HepG2 (cell line): Measurements from ENCODE around the gene ANKEF1. TPM values are rescaled to one million over a fixed set of nuclear protein-coding genes. Genes with fewer than 3 reads are reported as not detected.

ENCODE experiments used
- ATAC-seq: fragments of 200-7000 bp; cut with Tn5 transposase; 3 replicates; pipeline ENCODE4 v1.9.1; 2020; ENCODE audit warnings: mild to moderate bottlenecking, moderate library complexity
- BruUV-seq: library from RNA; stranded (reverse); fragments of 400-500 nt; replicated peaks from 2 replicates; lab custom pipeline; 2021; lab: Mats Ljungman, UMichigan
- CTCF ChIA-PET: fragments of 300-600 bp; formaldehyde crosslinking; extraction: SDS; loops from one replicate; lab custom pipeline; 2021; ENCODE audit warnings: low total read pairs, inconsistent platforms, low intra/inter-chr PET ratio; lab: Yijun Ruan, JAX
- POLR2A ChIA-PET: fragments of 350-600 bp; sonication (Branson Sonifier 250); formaldehyde crosslinking; loops from one replicate; lab custom pipeline; 2020; ENCODE audit warnings: antibody characterized with exemption, inconsistent platforms; lab: Yijun Ruan, JAX
- DNase-seq: peaks from one replicate; pipeline ENCODE4 v3.0.0-alpha.2; 2015; ENCODE audit warnings: low spot score
- FAIRE-seq: peaks from 3 replicates; lab custom pipeline; 2011; peaks lifted over from hg19 to GRCh38; lab: Jason Lieb, UNC
- H2AFZ ChIP-seq: one replicate; pipeline ENCODE4 v1.6.1; 2011; ENCODE audit warnings: low read length, inconsistent platforms
- H3K27ac ChIP-seq: fragments of 300-600 bp; 3 replicates; pipeline ENCODE4 v1.8.0; 2011; ENCODE audit warnings: mixed run types, mild to moderate bottlenecking, mixed read lengths, low read length, inconsistent platforms; ENCODE audit not compliant: insufficient read depth; ENCODE audit errors: extremely low read length
- H3K27me3 ChIP-seq, 2 experiments: fragments of 200-600 bp in 1 of 2; 2 replicates in 1 of 2; 3 replicates in 1 of 2; pipeline versions ENCODE4 v1.6.0 to v1.8.0; 2011; ENCODE audit warnings: low read length in 2 of 2, mild to moderate bottlenecking in 2 of 2, moderate library complexity in 2 of 2, inconsistent platforms in 1 of 2; ENCODE audit not compliant: insufficient read depth in 2 of 2, control insufficient read depth in 1 of 2
- H3K36me3 ChIP-seq, 2 experiments: fragments of 200-600 bp in 1 of 2; replicated peaks in 1 of 2; 2 replicates in 1 of 2; 3 replicates in 1 of 2; pipeline versions ENCODE4 v1.5.1 to v1.8.0; 2011; ENCODE audit warnings: low read length in 2 of 2, inconsistent platforms in 1 of 2; ENCODE audit not compliant: insufficient read depth in 2 of 2, control insufficient read depth in 1 of 2
- H3K4me1 ChIP-seq: 2 replicates; pipeline ENCODE4 v1.5.1; 2012; ENCODE audit warnings: low read length, inconsistent platforms; ENCODE audit not compliant: insufficient read depth
- H3K4me2 ChIP-seq: 2 replicates; pipeline ENCODE4 v1.6.0; 2011; ENCODE audit warnings: low read depth, low read length, inconsistent platforms
- H3K4me3 ChIP-seq, 3 experiments: fragments of 200-600 bp in 1 of 3; sonication (generic), shearing (Covaris generic) in 1 of 3; replicated peaks in 1 of 3; 2 replicates each; pipeline ENCODE4 v1.5.1; 2011 to 2016; ENCODE audit warnings: low read length in 3 of 3, inconsistent platforms in 2 of 3, low read depth in 2 of 3, mild to moderate bottlenecking in 2 of 3, control low read depth in 1 of 3, mixed read lengths in 1 of 3; ENCODE audit not compliant: insufficient read depth in 1 of 3
- H3K79me2 ChIP-seq: one replicate; pipeline ENCODE4 v1.6.1; 2011; ENCODE audit warnings: low read length, inconsistent platforms; ENCODE audit not compliant: insufficient read depth
- H3K9ac ChIP-seq: 2 replicates; pipeline ENCODE4 v1.6.0; 2011; ENCODE audit warnings: mild to moderate bottlenecking, low read depth, low read length, inconsistent platforms; ENCODE audit not compliant: insufficient read depth
- H3K9me3 ChIP-seq: 2 replicates; pipeline ENCODE4 v1.5.1; 2012; ENCODE audit warnings: mild to moderate bottlenecking, low read length
- H4K20me1 ChIP-seq: 2 replicates; pipeline ENCODE4 v1.6.0; 2011; ENCODE audit warnings: inconsistent platforms, mild to moderate bottlenecking, low read length, moderate library complexity; ENCODE audit not compliant: insufficient read depth
- ATF4 ChIP-seq, 2 experiments: fragments of 450-650 bp in 1 of 2; sonication (generic) in 1 of 2; formaldehyde crosslinking; IDR thresholded peaks; 2 replicates each; pipeline versions ENCODE4 v1.5.0 to v1.8.0; 2020 to 2022; ENCODE audit warnings: mild to moderate bottlenecking in 1 of 2, missing genetic modification reagents in 1 of 2
- BORCS8-MEF2B ChIP-seq: sonication (generic); formaldehyde crosslinking; IDR thresholded peaks from 2 replicates; pipeline ENCODE4 v1.8.0; 2022; ENCODE audit warnings: mild to moderate bottlenecking, missing genetic modification reagents
- CSRNP1 ChIP-seq: sonication (generic); formaldehyde crosslinking; IDR thresholded peaks from 2 replicates; pipeline ENCODE4 v1.8.1; 2023; ENCODE audit warnings: mild to moderate bottlenecking, missing genetic modification reagents
- CTCF ChIP-seq: sonication (generic); formaldehyde crosslinking; IDR thresholded peaks from 2 replicates; pipeline ENCODE4 v1.5.0; 2020; ENCODE audit warnings: mild to moderate bottlenecking, missing genetic modification reagents, moderate library complexity
- FOXK1 ChIP-seq: sonication (generic); formaldehyde crosslinking; IDR thresholded peaks from 2 replicates; pipeline ENCODE4 v1.4.0; 2020; ENCODE audit warnings: low read depth, missing genetic modification reagents, borderline replicate concordance
- GATA4 ChIP-seq: sonication (generic); IDR thresholded peaks from 2 replicates; pipeline ENCODE4 v1.6.1; 2016; ENCODE audit warnings: antibody characterized with exemption, low read depth, borderline replicate concordance
- HDAC6 ChIP-seq: fragments of 200-600 bp; sonication (generic); IDR thresholded peaks from 2 replicates; pipeline ENCODE4 v1.7.0; 2017; ENCODE audit warnings: mild to moderate bottlenecking, antibody characterized with exemption, low read length, low read depth
- KMT2B ChIP-seq: IDR thresholded peaks from 2 replicates; pipeline ENCODE4 v1.6.1; 2016; ENCODE audit warnings: missing genetic modification reagents, missing compliant biosample characterization
- REPIN1 ChIP-seq: sonication (generic); formaldehyde crosslinking; IDR thresholded peaks from 2 replicates; pipeline ENCODE4 v1.8.0; 2022; ENCODE audit warnings: missing genetic modification reagents, low read depth, mild to moderate bottlenecking, borderline replicate concordance
- SMYD3 ChIP-seq: sonication (generic); formaldehyde crosslinking; IDR thresholded peaks from 2 replicates; pipeline ENCODE4 v1.8.1; 2023; ENCODE audit warnings: mild to moderate bottlenecking, missing genetic modification reagents
- STAG1 ChIP-seq: sonication (generic); formaldehyde crosslinking; IDR thresholded peaks from 2 replicates; pipeline ENCODE4 v1.4.0; 2020; ENCODE audit warnings: missing genetic modification reagents
- THAP11 ChIP-seq: IDR thresholded peaks from 2 replicates; pipeline ENCODE4 v1.6.1; 2016; ENCODE audit warnings: missing biosample characterization, missing genetic modification reagents
- YY1 ChIP-seq: IDR thresholded peaks from 2 replicates; pipeline ENCODE4 v1.6.1; 2011; ENCODE audit warnings: low read length, low read depth, moderate library complexity, mild to moderate bottlenecking; ENCODE audit not compliant: insufficient read depth, insufficient replicate concordance
- ZFX ChIP-seq: sonication (generic); formaldehyde crosslinking; IDR thresholded peaks from 2 replicates; pipeline ENCODE4 v1.4.0; 2020; ENCODE audit warnings: mild to moderate bottlenecking, low read depth, missing genetic modification reagents, moderate library complexity
- ZNF326 ChIP-seq: sonication (generic); formaldehyde crosslinking; IDR thresholded peaks from 2 replicates; pipeline ENCODE4 v1.4.0; 2020; ENCODE audit warnings: missing genetic modification reagents, borderline replicate concordance
- ZNF343 ChIP-seq: sonication (generic); formaldehyde crosslinking; IDR thresholded peaks from 2 replicates; pipeline ENCODE4 v1.4.0; 2020; ENCODE audit warnings: mild to moderate bottlenecking, missing genetic modification reagents
- ZNF572 ChIP-seq: sonication (generic); formaldehyde crosslinking; IDR thresholded peaks from 2 replicates; pipeline ENCODE4 v1.5.1; 2020; ENCODE audit warnings: mild to moderate bottlenecking, missing genetic modification reagents
- ZNF800 ChIP-seq: sonication (generic); formaldehyde crosslinking; IDR thresholded peaks from 2 replicates; pipeline ENCODE4 v1.4.0; 2020; ENCODE audit warnings: missing genetic modification reagents
- WGBS: methylation state at CpG from one replicate; pipeline ENCODE4 v1.1.6; 2017; ENCODE audit warnings: low lambda C conversion rate; 5-methylcytosine and 5-hydroxymethylcytosine counted together
- in situ Hi-C: cut with HindIII; loops from 2 replicates; pipeline ENCODE4 v1.10.0; 2017; ENCODE audit warnings: low pct_unique_long_range_greater_than_20kb; ENCODE audit not compliant: extremely low pct_ligation_motif_present
- intact Hi-C: fragments of 100-400 bp; cut with micrococcal nuclease; formaldehyde crosslinking; loops from one replicate; pipeline ENCODE4 v1.10.0; 2022; ENCODE audit not compliant: unreplicated experiment
- polyA plus RNA-seq, 8 experiments: library from polyadenylated mRNA; depleted of rRNA in 3 of 8; stranded (reverse) in 7 of 8; unstranded in 1 of 8; fragments of >200 nt; fragmentation: Illumina TruSeq in 4 of 8; extraction: Trizol in 4 of 8; gene quantifications; 2 replicates each; pipeline versions ENCODE4 v1.2.1 to v1.2.3, GENCODE V29; 2011 to 2016; ENCODE audit warnings: low read depth in 4 of 8, missing spikeins in 1 of 8, mixed read lengths in 1 of 8; ENCODE audit not compliant: insufficient read depth in 1 of 8
- total RNA-seq, 5 experiments: library from RNA; depleted of rRNA; stranded (reverse); fragments of >200 nt; fragmentation: Illumina TruSeq; extraction: Trizol; gene quantifications; 2 replicates each; pipeline ENCODE4 v1.2.3, GENCODE V29; 2016; ENCODE audit warnings: low read depth in 1 of 5

ANKEF1 gene
- total and polyA plus RNA-seq, 2 of the 13 experiments (the other 11 are each of a cell fraction or from before 2014, with no cell fraction given) = 3.1 to 8.6 TPM

- CTCF ChIA-PET = interaction anchor here (1.1 to 2.5 kb wide), 6 partner anchors 109 to 473 kb away, joined by 4 to 57 read pairs (median 5); no protein-coding TSS in a partner anchor
- Histone ChIP-seq H3K4me2 (no peak overlapping the region), H2AFZ (no peak overlapping the region), H3K9me3 (no peaks in the 10 kb centered on the region), H3K4me3 (no peak overlapping the region), H4K20me1 (no peaks in the 10 kb centered on the region), H3K4me1 (no peaks in the 10 kb centered on the region), H3K27me3 (no peaks in the 10 kb centered on the region), H3K79me2 (no peaks in the 10 kb centered on the region), H3K36me3 (no peaks in the 10 kb centered on the region), H3K9ac (no peak overlapping the region), H3K27ac (no peak overlapping the region)
- DNase-seq = peak; percentile 63
- in situ Hi-C loops (loop anchor here (5.0 to 25.0 kb wide), 4 partner anchors 113 to 1447 kb away; no protein-coding TSS in a partner anchor), intact Hi-C loops (loop anchor here (1.0 to 2.0 kb wide), 5 partner anchors 112 to 1454 kb away; no protein-coding TSS in a partner anchor)
- ATAC-seq = peak; percentile 99
- FAIRE-seq = peak; percentile 77
- 4% methylated on average over 2 of the region's 2 CpGs for WGBS
- BruUV-seq = no TSS peak
- POLR2A ChIA-PET = no interaction called here
- no peak for TF ChIP-seq ATF4 (CRISPR knock-in tag; IDR thresholded peaks at IDR 0.05)
- TF ChIP-seq REPIN1 (CRISPR knock-in tag) = no peak
- no peak for TF ChIP-seq ZNF572 (CRISPR knock-in tag)
- TF ChIP-seq THAP11 = 0 out of 2 replicates have a peak, but pooled peaks have one; percentile 27
- TF ChIP-seq BORCS8-MEF2B (CRISPR knock-in tag) = no peak
- TF ChIP-seq STAG1 = peak; percentile 88
- TF ChIP-seq FOXK1 (CRISPR knock-in tag) = no peak
- TF ChIP-seq ZNF800 = no peak
- TF ChIP-seq YY1 = peak; percentile 27
- 0 out of 2 replicates have a peak, but pooled peaks have one; percentile 21 for TF ChIP-seq SMYD3 (CRISPR knock-in tag)
- no peak for TF ChIP-seq GATA4
- no peak for TF ChIP-seq ZNF343 (CRISPR knock-in tag)
- peak; percentile 84 for TF ChIP-seq CTCF (CRISPR knock-in tag)
- TF ChIP-seq ZNF326 (CRISPR knock-in tag) = no peak
- TF ChIP-seq ZFX (CRISPR knock-in tag) = peak; percentile 15; the same call in 1 of the 2 replicates
- no peak for TF ChIP-seq KMT2B
- no peak for TF ChIP-seq CSRNP1 (CRISPR knock-in tag)
- TF ChIP-seq HDAC6 = no peak
These were observed 55.9 kb downstream of the ANKEF1 start for GRCh38 chr20:10090588-10091166.
